Jurkat, Clone E6-1 (cell line): ENCODE results near the gene TRIM64C. TPM values are rescaled to one million over a fixed set of nuclear protein-coding genes. Genes with fewer than 3 reads are reported as not detected.
"Not testable (repeated sequence)": the region's sequence is repeated elsewhere in the genome, so short reads cannot be mapped to it uniquely, and the experiment has no call there.

ENCODE experiments used
- DNase-seq: peaks from one replicate; pipeline ENCODE4 v3.0.0-alpha.2; 2011; ENCODE audit warnings: low read depth, low spot score
- H3K4me3 ChIP-seq: 2 replicates; pipeline ENCODE4 v1.5.1; 2011; ENCODE audit warnings: mild to moderate bottlenecking, low read length, control low read depth, moderate library complexity
- polyA plus RNA-seq: library from polyadenylated mRNA; unstranded; fragments of >200 nt; gene quantifications from one replicate; pipeline ENCODE4 v1.2.1, GENCODE V29; 2012; ENCODE audit warnings: missing spikeins; ENCODE audit not compliant: insufficient read length, insufficient read depth

The TRIM64C gene
- not detected for polyA plus RNA-seq

- not testable (repeated sequence) for H3K4me3 ChIP-seq, DNase-seq
These were observed at the start of gene TRIM64C for GRCh38 chr11:49059012-49059411. TRIM64C (minus strand) TSS chr11:49059112; CDS start chr11:49059112, 0 bp downstream.

- not testable (repeated sequence) for DNase-seq, H3K4me3 ChIP-seq
These were observed 43.4 kb upstream of the TRIM64C start for GRCh38 chr11:49102356-49102755.

- not testable (repeated sequence) for DNase-seq, H3K4me3 ChIP-seq
These were observed 11.0 kb upstream of the TRIM64C start for GRCh38 chr11:49069897-49070296.

GRCh38 chr11:49049821-49050220 lies 9.1 kb downstream of the TRIM64C start:
- H3K4me3 ChIP-seq, DNase-seq: not testable (repeated sequence)

- not testable (repeated sequence) for DNase-seq, H3K4me3 ChIP-seq
These were observed 10.7 kb downstream of the TRIM64C start for GRCh38 chr11:49048229-49048628.

- H3K4me3 ChIP-seq, DNase-seq: not testable (repeated sequence)
These were observed 30.4 kb downstream of the TRIM64C start, which contains the start of gene TRIM49B for GRCh38 chr11:49028523-49028922. TRIM49B (plus strand) TSS chr11:49028823; CDS start chr11:49031600, 2,777 bp downstream.
